Sigmoid colon (tissue), 7 donors: ENCODE data around the gene PPP4R4. TPM values are rescaled to one million over a fixed set of nuclear protein-coding genes. Genes with fewer than 3 reads are reported as not detected.
"Not testable (repeated sequence)": the region's sequence is repeated elsewhere in the genome, so short reads cannot be mapped to it uniquely, and the experiment has no call there.

Experiments
- DNase-seq: peaks from one replicate; pipeline ENCODE4 v3.0.0-alpha.2; 2019
- H3K27ac ChIP-seq, 4 donors: fragments of 200-600 bp; sonication (generic); one replicate each; pipeline ENCODE4 v1.5.1; 2016 to 2019; ENCODE audit warnings: mild to moderate bottlenecking in 1 of 4
- H3K27me3 ChIP-seq, 3 donors: fragments of 200-600 bp; sonication (generic); one replicate each; pipeline ENCODE4 v1.5.1; 2019; ENCODE audit warnings: mild to moderate bottlenecking in 1 of 3
- H3K36me3 ChIP-seq, 4 donors: fragments of 200-600 bp; sonication (generic); one replicate each; pipeline ENCODE4 v1.5.1; 2016 to 2019
- H3K4me1 ChIP-seq, 4 donors: fragments of 200-600 bp; sonication (generic); one replicate each; pipeline ENCODE4 v1.5.1; 2017 to 2019
- H3K4me3 ChIP-seq, 4 donors: fragments of 200-600 bp; sonication (generic); one replicate each; pipeline ENCODE4 v1.5.1; 2017 to 2019; ENCODE audit warnings: mild to moderate bottlenecking in 2 of 4, moderate library complexity in 1 of 4
- H3K9me3 ChIP-seq, 4 donors: fragments of 200-600 bp in 3 of 4; sonication (generic) in 3 of 4; one replicate each; pipeline versions ENCODE4 v1.5.1 to v1.6.1; 2013 to 2019
- EP300 ChIP-seq, 4 donors: sonication (generic); formaldehyde crosslinking; IDR thresholded peaks; one replicate each; pipeline ENCODE4 v1.6.1; 2017; ENCODE audit warnings: antibody characterized with exemption in 4 of 4
- POLR2A ChIP-seq, 2 donors: fragments of 450-650 bp; IDR thresholded peaks; one replicate each; pipeline ENCODE4 v1.6.1; 2016; ENCODE audit warnings: antibody characterized with exemption in 2 of 2, mild to moderate bottlenecking in 2 of 2, moderate library complexity in 2 of 2
- POLR2AphosphoS5 ChIP-seq, 4 donors: sonication (generic); formaldehyde crosslinking; IDR thresholded peaks; one replicate each; pipeline ENCODE4 v1.6.1; 2017; ENCODE audit warnings: antibody characterized with exemption in 4 of 4
- WGBS, 2 donors: extraction: QIAGEN DNeasy Blood & Tissue Kit; methylation state at CpG; one replicate each; pipeline ENCODE4 v1.1.7; 2013; 5-methylcytosine and 5-hydroxymethylcytosine counted together
- intact Hi-C: fragments of 100-400 bp; cut with DNase I; formaldehyde crosslinking; loops from one replicate; pipeline ENCODE4 v1.15.1; 2023
- polyA plus RNA-seq, 3 donors: library from polyadenylated mRNA; stranded (reverse); fragments of 200-250 nt; gene quantifications; one replicate each; pipeline ENCODE4 v1.2.3, GENCODE V29; 2013
- total RNA-seq, 4 donors: library from RNA; depleted of rRNA; stranded (reverse); fragments of >200 nt; gene quantifications; one replicate each; pipeline ENCODE4 v1.1.0, GENCODE V29; 2016
- TF ChIP-seq, protein P1 (sequence below), 4 experiments: fragments of 450-650 bp in 3 of 4; fragments of 200-600 bp in 1 of 4; IDR thresholded peaks; one replicate each; pipeline ENCODE4 v1.5.1; 2016 to 2019; ENCODE audit warnings: antibody characterized with exemption in 4 of 4, mild to moderate bottlenecking in 3 of 4, moderate library complexity in 2 of 4
- donor health status: healthy with polysubstance abuse.
- donor health status: Bipolar disorder and iron deficiency.
- donor health status: healthy.

PPP4R4 gene
- total and polyA plus RNA-seq, 7 donors: 0.07 to 3.0 (median 0.63) TPM; not detected in 1

DNA sequence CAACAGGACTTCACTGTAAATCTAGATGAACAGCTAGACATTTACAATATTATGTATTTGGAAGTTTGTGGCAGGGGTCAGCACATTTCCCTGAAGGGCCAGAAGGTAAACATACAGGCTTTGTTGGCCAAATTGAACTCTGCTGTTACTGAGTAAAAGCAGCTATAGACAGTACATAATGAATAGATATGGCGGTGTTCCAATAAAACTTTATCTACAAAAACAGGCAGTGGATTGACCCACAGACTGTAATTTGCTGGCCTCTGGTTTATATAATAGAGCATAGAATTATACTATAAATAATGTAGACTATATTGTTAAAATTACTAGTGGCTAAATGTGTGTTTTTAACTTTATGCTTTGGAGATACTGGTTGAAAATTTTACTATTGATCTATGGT, 93.2 kb downstream of the PPP4R4 start:
- peaks cover 0 to 3% (median 0%) of the 10 kb centered on the region in 4 donors for H3K9me3 ChIP-seq
- H3K27ac ChIP-seq: no peak overlapping the region
- no peak overlapping the region for H3K4me3 ChIP-seq
- intact Hi-C loops: no loop called here
- H3K27me3 ChIP-seq: no peaks in the 10 kb centered on the region
- peaks cover 0 to 3% (median 0%) of the 10 kb centered on the region in 4 donors for H3K36me3 ChIP-seq
- no peak for TF ChIP-seq EP300 (IDR thresholded peaks at IDR 0.05)
- no peaks in the 10 kb centered on the region for H3K4me1 ChIP-seq
- DNase-seq: no peak
- 70 to 81% methylated on average over 1 of the region's 1 CpG for WGBS, 2 donors

DNA sequence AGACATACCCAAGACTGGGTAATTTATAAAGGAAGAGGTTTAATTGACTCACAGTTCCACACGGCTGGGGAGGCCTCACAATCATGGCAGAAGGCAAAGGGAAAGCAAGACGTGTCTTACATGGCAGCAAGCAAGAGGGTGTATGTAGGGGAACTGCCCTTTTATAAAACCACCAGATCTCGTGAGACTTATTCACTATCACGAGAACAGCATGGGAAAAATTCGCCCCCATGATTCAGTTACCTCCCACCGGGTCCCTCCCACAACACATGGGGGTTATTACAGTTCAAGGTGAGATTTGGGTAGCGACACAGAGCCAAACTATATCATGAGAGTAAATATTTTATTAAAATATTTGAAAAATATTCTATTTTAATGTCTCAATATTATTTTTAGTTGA, 94.5 kb downstream of the PPP4R4 start:
- intact Hi-C loops, H3K4me3 ChIP-seq, H3K4me1 ChIP-seq, H3K27ac ChIP-seq, H3K27me3 ChIP-seq, H3K9me3 ChIP-seq, DNase-seq, H3K36me3 ChIP-seq: not testable (repeated sequence)
- 82 to 83% methylated on average over 7 of the region's 7 CpGs for WGBS, 2 donors

DNA sequence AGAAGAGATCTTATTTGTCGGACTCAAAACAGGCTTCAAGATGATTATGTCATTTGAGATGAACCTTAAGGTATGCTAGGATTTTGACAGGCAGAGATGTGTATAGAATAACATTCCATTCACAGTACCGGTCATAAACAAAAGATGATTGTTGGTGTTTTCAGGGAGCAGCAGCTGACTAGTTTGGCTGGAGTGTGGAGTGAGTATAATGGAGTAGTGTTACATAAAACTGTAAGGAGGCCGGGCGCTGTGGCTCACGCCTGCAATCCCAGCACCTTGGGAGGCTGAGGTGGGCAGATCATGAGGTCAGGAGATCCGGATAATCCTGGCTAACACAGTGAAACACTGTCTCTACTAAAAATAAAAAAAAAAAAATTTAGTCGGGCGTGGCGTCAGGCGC, 95.0 kb downstream of the PPP4R4 start:
- intact Hi-C loops: no loop called here
- TF ChIP-seq, protein P1, sequence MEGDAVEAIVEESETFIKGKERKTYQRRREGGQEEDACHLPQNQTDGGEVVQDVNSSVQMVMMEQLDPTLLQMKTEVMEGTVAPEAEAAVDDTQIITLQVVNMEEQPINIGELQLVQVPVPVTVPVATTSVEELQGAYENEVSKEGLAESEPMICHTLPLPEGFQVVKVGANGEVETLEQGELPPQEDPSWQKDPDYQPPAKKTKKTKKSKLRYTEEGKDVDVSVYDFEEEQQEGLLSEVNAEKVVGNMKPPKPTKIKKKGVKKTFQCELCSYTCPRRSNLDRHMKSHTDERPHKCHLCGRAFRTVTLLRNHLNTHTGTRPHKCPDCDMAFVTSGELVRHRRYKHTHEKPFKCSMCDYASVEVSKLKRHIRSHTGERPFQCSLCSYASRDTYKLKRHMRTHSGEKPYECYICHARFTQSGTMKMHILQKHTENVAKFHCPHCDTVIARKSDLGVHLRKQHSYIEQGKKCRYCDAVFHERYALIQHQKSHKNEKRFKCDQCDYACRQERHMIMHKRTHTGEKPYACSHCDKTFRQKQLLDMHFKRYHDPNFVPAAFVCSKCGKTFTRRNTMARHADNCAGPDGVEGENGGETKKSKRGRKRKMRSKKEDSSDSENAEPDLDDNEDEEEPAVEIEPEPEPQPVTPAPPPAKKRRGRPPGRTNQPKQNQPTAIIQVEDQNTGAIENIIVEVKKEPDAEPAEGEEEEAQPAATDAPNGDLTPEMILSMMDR (IDR thresholded peaks at IDR 0.05): no peak
- TF ChIP-seq POLR2A (IDR thresholded peaks at IDR 0.05): no peak
- TF ChIP-seq POLR2AphosphoS5 (IDR thresholded peaks at IDR 0.05): no peak
- no peak for TF ChIP-seq EP300 (IDR thresholded peaks at IDR 0.05)
- Histone ChIP-seq H3K4me3 (no peak overlapping the region), H3K36me3 (peaks cover 0 to 3% (median 0%) of the 10 kb centered on the region in 4 donors), H3K27me3 (no peaks in the 10 kb centered on the region), H3K27ac (no peak overlapping the region), H3K9me3 (no peaks in the 10 kb centered on the region), H3K4me1 (no peaks in the 10 kb centered on the region)
- 22 to 69% methylated on average over 10 of the region's 10 CpGs for WGBS, 2 donors
- no peak for DNase-seq

DNA sequence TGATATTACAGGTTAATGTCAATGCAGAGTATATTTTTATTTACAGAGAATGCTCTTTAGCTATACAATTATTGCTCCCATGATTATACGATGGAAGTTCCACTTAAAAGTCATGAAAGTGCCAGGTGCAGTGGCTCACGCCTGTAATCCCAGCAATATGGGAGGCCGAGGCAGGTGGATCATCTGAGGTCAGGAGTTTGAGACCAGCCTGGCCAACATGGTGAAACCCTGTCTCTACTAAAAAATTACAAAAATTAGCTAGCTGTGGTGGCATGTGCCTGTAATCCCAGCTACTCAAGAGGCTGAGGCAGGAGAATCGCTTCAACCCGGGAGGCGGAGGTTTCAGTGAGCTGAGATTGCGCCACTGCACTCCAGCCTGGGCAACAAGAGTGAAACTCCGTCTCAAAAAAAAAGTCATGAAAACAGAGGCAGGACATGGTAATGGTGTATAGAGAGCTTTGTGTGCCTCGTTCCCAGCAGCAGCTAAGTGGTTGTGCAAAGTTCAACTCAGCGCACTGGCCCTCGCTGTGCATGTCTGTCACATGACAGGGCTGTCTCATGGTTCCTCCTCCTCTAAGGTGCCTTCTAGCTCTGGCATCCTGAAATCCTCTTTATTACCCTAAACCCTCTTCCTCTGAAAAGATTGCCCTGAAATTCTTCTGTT, 102.9 kb downstream of the PPP4R4 start:
- H3K4me1 ChIP-seq, H3K9me3 ChIP-seq, H3K4me3 ChIP-seq, intact Hi-C loops, DNase-seq, H3K27ac ChIP-seq, H3K27me3 ChIP-seq, H3K36me3 ChIP-seq: not testable (repeated sequence)
- WGBS, 2 donors: 57 to 74% methylated on average over 11 of the region's 11 CpGs

DNA sequence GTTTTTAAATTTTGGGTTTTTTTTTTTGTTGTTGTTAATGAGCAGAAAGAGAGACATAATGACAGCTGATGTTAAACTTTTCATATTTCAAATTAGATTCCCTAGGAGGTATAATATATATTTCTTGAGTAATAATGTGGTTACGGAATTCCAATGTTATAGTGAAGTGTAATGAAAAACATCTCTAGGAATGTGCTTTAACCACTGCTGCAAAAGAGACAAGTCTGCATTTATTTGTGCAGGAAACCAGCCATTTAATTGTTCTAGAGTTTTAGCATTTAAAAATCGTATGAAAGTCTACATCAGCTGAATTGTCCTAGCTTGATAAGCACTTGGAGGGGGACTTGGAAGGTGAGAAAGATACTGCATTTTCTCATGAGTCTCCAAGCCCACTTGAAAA, 104.6 kb downstream of the PPP4R4 start:
- H3K4me3 ChIP-seq: no peak overlapping the region

DNA sequence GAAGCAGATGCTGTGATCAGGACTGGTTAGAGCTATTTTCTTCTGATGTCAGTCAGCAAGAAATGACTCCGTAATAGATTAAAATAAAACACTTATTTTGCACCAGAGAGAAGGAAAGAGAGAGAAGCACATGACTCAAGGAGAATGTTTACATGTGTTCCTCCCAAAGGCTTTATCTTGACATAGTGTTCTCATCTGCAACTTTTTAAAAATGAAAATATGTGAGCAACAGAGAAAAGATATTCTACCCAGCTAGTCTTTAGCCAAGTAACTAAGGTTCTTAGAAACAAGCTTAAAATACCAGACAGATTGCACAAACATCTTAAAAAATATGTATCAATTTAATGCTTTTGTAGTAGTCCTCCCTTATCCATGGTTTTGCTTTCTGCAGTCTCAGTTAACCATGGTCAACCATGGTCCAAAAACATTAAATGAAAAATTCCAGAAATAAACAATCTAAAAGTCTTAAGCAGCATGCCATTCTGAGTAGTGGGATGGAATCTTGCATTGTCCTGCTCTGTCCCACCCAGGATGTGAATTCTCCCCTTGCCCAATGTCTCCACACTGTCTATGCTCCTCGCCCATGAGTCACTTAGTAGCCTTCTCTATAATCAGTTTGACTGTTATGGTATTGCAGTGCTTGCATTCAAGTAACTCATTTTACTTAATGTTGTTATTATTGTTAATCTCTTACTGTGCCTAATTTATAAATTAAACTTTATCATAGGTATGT, 109.0 kb downstream of the PPP4R4 start:
- Histone ChIP-seq H3K27ac (no peak overlapping the region), H3K36me3 (no peaks in the 10 kb centered on the region), H3K9me3 (no peaks in the 10 kb centered on the region), H3K4me1 (no peaks in the 10 kb centered on the region), H3K4me3 (no peak overlapping the region), H3K27me3 (no peaks in the 10 kb centered on the region)
- 85 to 95% methylated on average over 2 of the region's 2 CpGs for WGBS, 2 donors
- no peak for TF ChIP-seq POLR2AphosphoS5 (IDR thresholded peaks at IDR 0.05)
- TF ChIP-seq, protein P1 (IDR thresholded peaks at IDR 0.05): no peak
- DNase-seq: no peak
- intact Hi-C loops: no loop called here

More for the DNA sequence above, 104.6 kb downstream of the PPP4R4 start:
- H3K27me3 ChIP-seq: no peaks in the 10 kb centered on the region
- no peaks in the 10 kb centered on the region for H3K4me1 ChIP-seq
- H3K36me3 ChIP-seq: no peaks in the 10 kb centered on the region
- H3K27ac ChIP-seq: no peak overlapping the region
- intact Hi-C loops: no loop called here
- TF ChIP-seq EP300 (IDR thresholded peaks at IDR 0.05): no peak
- no peak for TF ChIP-seq POLR2AphosphoS5 (IDR thresholded peaks at IDR 0.05)
- no peak for TF ChIP-seq POLR2A (IDR thresholded peaks at IDR 0.05)
- TF ChIP-seq, protein P1 (IDR thresholded peaks at IDR 0.05): no peak
- H3K9me3 ChIP-seq: no peaks in the 10 kb centered on the region
- DNase-seq: no peak
- WGBS, 2 donors: 79 to 87% methylated on average over 2 of the region's 2 CpGs
